ENCODE results near the gene DENND6B.
"Not testable (repeated sequence)": the region's sequence is repeated elsewhere in the genome, so short reads cannot be mapped to it uniquely, and the experiment has no call there.

The DENND6B gene

GRCh38 chr22:50278956-50279619, 47.7 kb downstream of the DENND6B start:
- no peak for TF ChIP-seq CTCF (conservative IDR thresholded peaks at IDR 0.05)
- no peak overlapping the region for H3K27ac ChIP-seq

GRCh38 chr22:50278461-50278860, 48.4 kb downstream of the DENND6B start:
- no peak overlapping the region for H3K27ac ChIP-seq
- TF ChIP-seq CTCF (conservative IDR thresholded peaks at IDR 0.05): no peak

GRCh38 chr22:50277761-50278160, 49.1 kb downstream of the DENND6B start:
- no peak for TF ChIP-seq CTCF (conservative IDR thresholded peaks at IDR 0.05)

GRCh38 chr22:50276143-50276542, 50.7 kb downstream of the DENND6B start:
- no peak overlapping the region for H3K27ac ChIP-seq
- no peak for TF ChIP-seq CTCF (conservative IDR thresholded peaks at IDR 0.05)

More at GRCh38 chr22:50277761-50278160, 49.1 kb downstream of the DENND6B start:
- H3K27ac ChIP-seq: no peak overlapping the region

- H3K27ac ChIP-seq: no peak overlapping the region
- TF ChIP-seq CTCF (conservative IDR thresholded peaks at IDR 0.05): no peak
Observed at GRCh38 chr22:50275181-50276055, 51.4 kb downstream of the DENND6B start.

GRCh38 chr22:50274771-50275170, 52.0 kb downstream of the DENND6B start:
- no peak for TF ChIP-seq CTCF (conservative IDR thresholded peaks at IDR 0.05)
- H3K27ac ChIP-seq: no peak overlapping the region

GRCh38 chr22:50274311-50274710, 52.5 kb downstream of the DENND6B start:
- no peak for TF ChIP-seq CTCF (conservative IDR thresholded peaks at IDR 0.05)
- H3K27ac ChIP-seq: no peak overlapping the region

- H3K27ac ChIP-seq: not testable (repeated sequence)
Observed at GRCh38 chr22:50273781-50274180, 53.0 kb downstream of the DENND6B start.

- not testable (repeated sequence) for H3K27ac ChIP-seq
Observed at GRCh38 chr22:50273352-50273751, 53.5 kb downstream of the DENND6B start.
